ENCODE measurements around the gene ARHGEF40.

DNA sequence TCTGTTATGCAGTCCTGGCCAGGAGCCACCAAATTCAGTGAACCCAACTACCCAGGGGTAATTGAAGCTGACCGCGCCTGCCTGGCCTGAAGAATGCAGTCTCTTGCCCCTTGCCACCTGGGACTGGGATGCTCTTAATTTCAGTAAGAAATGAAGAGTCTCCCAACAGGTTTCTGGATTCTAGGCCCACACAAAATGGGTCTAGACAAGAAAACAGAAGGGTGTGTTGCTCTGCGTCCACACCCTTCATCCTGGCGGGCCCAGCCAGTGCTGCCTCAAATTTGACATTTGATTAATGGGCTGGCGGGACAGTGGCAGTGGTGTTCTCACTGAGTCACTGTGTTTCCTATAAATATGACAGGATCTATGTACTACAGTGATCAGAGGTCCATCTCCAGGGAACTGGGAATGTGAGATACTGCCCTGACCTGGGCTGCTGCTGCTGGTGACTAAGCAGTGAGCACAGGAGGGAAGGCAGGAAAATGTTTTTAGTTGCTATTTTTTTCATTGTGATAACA lies 37.2 kb downstream of the ARHGEF40 start:
- TF ChIP-seq, protein P1, sequence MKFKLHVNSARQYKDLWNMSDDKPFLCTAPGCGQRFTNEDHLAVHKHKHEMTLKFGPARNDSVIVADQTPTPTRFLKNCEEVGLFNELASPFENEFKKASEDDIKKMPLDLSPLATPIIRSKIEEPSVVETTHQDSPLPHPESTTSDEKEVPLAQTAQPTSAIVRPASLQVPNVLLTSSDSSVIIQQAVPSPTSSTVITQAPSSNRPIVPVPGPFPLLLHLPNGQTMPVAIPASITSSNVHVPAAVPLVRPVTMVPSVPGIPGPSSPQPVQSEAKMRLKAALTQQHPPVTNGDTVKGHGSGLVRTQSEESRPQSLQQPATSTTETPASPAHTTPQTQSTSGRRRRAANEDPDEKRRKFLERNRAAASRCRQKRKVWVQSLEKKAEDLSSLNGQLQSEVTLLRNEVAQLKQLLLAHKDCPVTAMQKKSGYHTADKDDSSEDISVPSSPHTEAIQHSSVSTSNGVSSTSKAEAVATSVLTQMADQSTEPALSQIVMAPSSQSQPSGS (IDR thresholded peaks at IDR 0.05; ENCODE audit: low read length): no peak
- TF ChIP-seq, protein P2, sequence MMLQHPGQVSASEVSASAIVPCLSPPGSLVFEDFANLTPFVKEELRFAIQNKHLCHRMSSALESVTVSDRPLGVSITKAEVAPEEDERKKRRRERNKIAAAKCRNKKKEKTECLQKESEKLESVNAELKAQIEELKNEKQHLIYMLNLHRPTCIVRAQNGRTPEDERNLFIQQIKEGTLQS (IDR thresholded peaks at IDR 0.05; ENCODE audit: borderline replicate concordance, extremely low read depth, low read depth, low read length): no peak
- TF ChIP-seq HDAC2 (IDR thresholded peaks at IDR 0.05): no peak
- TF ChIP-seq CEBPB (IDR thresholded peaks at IDR 0.05; ENCODE audit: borderline replicate concordance in 1 of 2, low read depth in 2 of 2, low read length in 2 of 2): no peak
- TF ChIP-seq, protein P3, sequence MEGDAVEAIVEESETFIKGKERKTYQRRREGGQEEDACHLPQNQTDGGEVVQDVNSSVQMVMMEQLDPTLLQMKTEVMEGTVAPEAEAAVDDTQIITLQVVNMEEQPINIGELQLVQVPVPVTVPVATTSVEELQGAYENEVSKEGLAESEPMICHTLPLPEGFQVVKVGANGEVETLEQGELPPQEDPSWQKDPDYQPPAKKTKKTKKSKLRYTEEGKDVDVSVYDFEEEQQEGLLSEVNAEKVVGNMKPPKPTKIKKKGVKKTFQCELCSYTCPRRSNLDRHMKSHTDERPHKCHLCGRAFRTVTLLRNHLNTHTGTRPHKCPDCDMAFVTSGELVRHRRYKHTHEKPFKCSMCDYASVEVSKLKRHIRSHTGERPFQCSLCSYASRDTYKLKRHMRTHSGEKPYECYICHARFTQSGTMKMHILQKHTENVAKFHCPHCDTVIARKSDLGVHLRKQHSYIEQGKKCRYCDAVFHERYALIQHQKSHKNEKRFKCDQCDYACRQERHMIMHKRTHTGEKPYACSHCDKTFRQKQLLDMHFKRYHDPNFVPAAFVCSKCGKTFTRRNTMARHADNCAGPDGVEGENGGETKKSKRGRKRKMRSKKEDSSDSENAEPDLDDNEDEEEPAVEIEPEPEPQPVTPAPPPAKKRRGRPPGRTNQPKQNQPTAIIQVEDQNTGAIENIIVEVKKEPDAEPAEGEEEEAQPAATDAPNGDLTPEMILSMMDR (IDR thresholded peaks at IDR 0.05 in 2 of 3, conservative IDR thresholded peaks at IDR 0.05 in 1 of 3; ENCODE audit: control insufficient read depth in 2 of 3, extremely low read depth in 1 of 3, insufficient read depth in 1 of 3, low read depth in 3 of 3, low read length in 3 of 3): no peak
- TF ChIP-seq ZBTB4 (CRISPR knock-in tag; IDR thresholded peaks at IDR 0.05): no peak
- TF ChIP-seq FOXK2 (IDR thresholded peaks at IDR 0.05): no peak
- TF ChIP-seq JUNB (IDR thresholded peaks at IDR 0.05): no peak
- TF ChIP-seq, protein P4, sequence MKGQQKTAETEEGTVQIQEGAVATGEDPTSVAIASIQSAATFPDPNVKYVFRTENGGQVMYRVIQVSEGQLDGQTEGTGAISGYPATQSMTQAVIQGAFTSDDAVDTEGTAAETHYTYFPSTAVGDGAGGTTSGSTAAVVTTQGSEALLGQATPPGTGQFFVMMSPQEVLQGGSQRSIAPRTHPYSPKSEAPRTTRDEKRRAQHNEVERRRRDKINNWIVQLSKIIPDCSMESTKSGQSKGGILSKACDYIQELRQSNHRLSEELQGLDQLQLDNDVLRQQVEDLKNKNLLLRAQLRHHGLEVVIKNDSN (IDR thresholded peaks at IDR 0.05; ENCODE audit: borderline replicate concordance, extremely low read length, insufficient read depth, low read depth, low read length): no peak

Data from GM12878 (cell line).